ENCODE results near the gene OR2J2.
"Not testable (repeated sequence)": the region's sequence is repeated elsewhere in the genome, so short reads cannot be mapped to it uniquely, and the experiment has no call there.

OR2J2 gene

DNA sequence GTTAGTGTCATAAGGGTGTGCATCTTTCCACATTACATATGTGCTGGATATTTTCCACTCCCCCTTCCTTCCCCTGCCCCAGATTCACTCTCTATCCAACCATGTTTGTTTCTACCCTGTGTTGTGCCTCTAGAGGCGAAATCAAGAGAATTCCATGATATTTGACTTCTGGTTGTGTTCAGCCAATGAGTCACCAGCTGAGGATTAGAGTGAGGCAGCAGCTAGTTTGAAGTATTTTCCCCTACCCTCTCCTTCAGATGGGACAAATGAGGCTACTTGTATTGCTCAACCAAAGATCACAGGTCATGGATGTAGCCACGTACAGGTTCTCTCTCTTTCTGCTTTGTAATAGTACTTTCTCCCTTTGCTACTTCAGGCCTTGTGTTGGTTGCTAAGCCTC, 24.5 kb upstream of the OR2J2 start:
- no peak for DNase-seq (ENCODE audit: low spot score)
- ChIA-PET POLR2A (ENCODE audit: low non-redundant PET) (no interaction called here), CTCF (no interaction called here)
- TF ChIP-seq CTCF (conservative IDR thresholded peaks at IDR 0.05; ENCODE audit: low read depth) = no peak
- no peak overlapping the region for H3K27ac ChIP-seq

DNA sequence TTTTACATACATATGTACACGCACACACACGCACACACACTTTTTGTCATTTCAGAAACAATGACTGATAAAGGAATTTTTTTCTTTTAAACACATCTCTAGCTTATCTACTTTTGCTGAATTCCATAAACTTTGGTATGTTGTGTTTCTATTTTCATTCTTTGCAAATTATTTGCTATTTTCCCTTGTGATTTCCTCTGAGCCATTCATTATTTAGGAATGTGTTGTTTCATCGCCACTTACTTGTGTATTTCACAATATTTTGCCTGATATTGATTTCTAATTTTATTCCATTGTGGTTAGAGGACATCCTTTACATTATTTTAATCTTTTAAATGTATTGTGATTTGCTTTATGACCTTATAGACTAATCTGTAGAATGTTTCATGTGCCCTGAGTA, 23.6 kb upstream of the OR2J2 start:
- no peak for DNase-seq (ENCODE audit: low spot score)
- POLR2A ChIA-PET (ENCODE audit: low non-redundant PET) = no interaction called here
- no peak for TF ChIP-seq CTCF (conservative IDR thresholded peaks at IDR 0.05; ENCODE audit: low read depth)
- CTCF ChIA-PET = no interaction called here
- no peak overlapping the region for H3K27ac ChIP-seq

GRCh38 chr6:29149444-29149843, 21.3 kb upstream of the OR2J2 start:
- H3K27ac ChIP-seq; POLR2A ChIA-PET (ENCODE audit: low non-redundant PET); CTCF ChIA-PET; DNase-seq (ENCODE audit: low spot score): not testable (repeated sequence)

- CTCF ChIA-PET = no interaction called here
- no peak for TF ChIP-seq CTCF (conservative IDR thresholded peaks at IDR 0.05; ENCODE audit: low read depth)
- no peak for DNase-seq (ENCODE audit: low spot score)
- POLR2A ChIA-PET (ENCODE audit: low non-redundant PET) = no interaction called here
- no peak overlapping the region for H3K27ac ChIP-seq
Observed at GRCh38 chr6:29153083-29153482, 17.6 kb upstream of the OR2J2 start.

GRCh38 chr6:29155182-29155581, 15.5 kb upstream of the OR2J2 start:
- DNase-seq (ENCODE audit: low spot score); CTCF ChIA-PET; POLR2A ChIA-PET (ENCODE audit: low non-redundant PET); H3K27ac ChIP-seq: not testable (repeated sequence)

- POLR2A ChIA-PET (ENCODE audit: low non-redundant PET); DNase-seq (ENCODE audit: low spot score); H3K27ac ChIP-seq; CTCF ChIA-PET: not testable (repeated sequence)
Observed at GRCh38 chr6:29159922-29160321, 10.8 kb upstream of the OR2J2 start.

DNA sequence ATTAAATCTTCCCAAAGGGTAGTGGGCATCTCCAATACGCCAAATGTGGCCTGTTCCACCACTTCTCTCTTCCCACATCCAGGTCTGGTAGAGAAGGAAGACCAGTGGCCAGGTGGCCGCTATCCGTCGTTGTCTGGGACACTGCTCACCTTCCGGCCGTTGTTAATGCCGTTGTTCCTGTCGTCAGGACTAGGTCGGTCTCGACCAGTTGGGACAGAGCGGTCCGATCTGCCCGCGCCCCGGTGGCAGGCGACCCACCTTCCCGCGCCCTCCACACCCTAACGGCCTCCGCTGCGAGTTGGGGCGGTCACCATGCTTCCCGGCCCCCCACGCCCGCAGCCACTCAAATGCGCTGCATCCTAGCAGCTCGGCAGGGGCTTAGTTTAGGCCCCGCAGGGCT, 5.1 kb upstream of the OR2J2 start:
- H3K27ac ChIP-seq; DNase-seq (ENCODE audit: low spot score); POLR2A ChIA-PET (ENCODE audit: low non-redundant PET); CTCF ChIA-PET: not testable (repeated sequence)

- no peak for TF ChIP-seq CTCF (conservative IDR thresholded peaks at IDR 0.05; ENCODE audit: low read depth)
- ChIA-PET POLR2A (ENCODE audit: low non-redundant PET) (no interaction called here), CTCF (no interaction called here)
- H3K27ac ChIP-seq = no peak overlapping the region
- DNase-seq (ENCODE audit: low spot score) = no peak
Observed at GRCh38 chr6:29171736-29172135, 1.0 kb downstream of the OR2J2 start.

- DNase-seq (ENCODE audit: low spot score) = no peak
- POLR2A ChIA-PET (ENCODE audit: low non-redundant PET) = no interaction called here
- CTCF ChIA-PET = no interaction called here
- no peak for TF ChIP-seq CTCF (conservative IDR thresholded peaks at IDR 0.05; ENCODE audit: low read depth)
- no peak overlapping the region for H3K27ac ChIP-seq
Observed at GRCh38 chr6:29183594-29183993, 12.9 kb downstream of the OR2J2 start.

DNA sequence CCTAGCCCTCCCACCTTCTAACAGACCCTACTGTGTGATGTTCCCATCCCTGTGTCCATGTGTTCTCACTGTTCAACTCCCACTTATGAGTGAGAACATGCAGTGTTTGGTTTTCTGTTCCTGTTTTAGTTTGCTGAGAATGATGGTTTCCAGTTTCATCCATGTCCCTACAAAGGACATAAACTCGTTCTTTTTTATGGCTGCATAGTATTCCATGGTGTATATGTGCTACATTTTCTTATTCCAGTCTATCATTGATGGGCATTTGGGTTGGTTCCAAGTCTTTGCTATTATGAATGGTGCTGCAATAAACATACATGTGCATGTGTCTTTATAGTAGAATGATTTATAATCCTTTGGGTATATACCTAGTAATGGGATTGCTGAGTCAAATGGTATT, 18.0 kb downstream of the OR2J2 start:
- DNase-seq (ENCODE audit: low spot score); POLR2A ChIA-PET (ENCODE audit: low non-redundant PET); CTCF ChIA-PET; H3K27ac ChIP-seq: not testable (repeated sequence)
